HepG2 (cell line): ENCODE measurements around the gene NTM. TPM values are rescaled to one million over a fixed set of nuclear protein-coding genes. Genes with fewer than 3 reads are reported as not detected.

Source experiments
- ATAC-seq: fragments of 200-7000 bp; cut with Tn5 transposase; 3 replicates; pipeline ENCODE4 v1.9.1; 2020; ENCODE audit warnings: mild to moderate bottlenecking, moderate library complexity
- BruUV-seq: library from RNA; stranded (reverse); fragments of 400-500 nt; replicated peaks from 2 replicates; lab custom pipeline; 2021; lab: Mats Ljungman, UMichigan
- CTCF ChIA-PET: fragments of 300-600 bp; formaldehyde crosslinking; extraction: SDS; loops from one replicate; lab custom pipeline; 2021; ENCODE audit warnings: low total read pairs, inconsistent platforms, low intra/inter-chr PET ratio; lab: Yijun Ruan, JAX
- POLR2A ChIA-PET: fragments of 350-600 bp; sonication (Branson Sonifier 250); formaldehyde crosslinking; loops from one replicate; lab custom pipeline; 2020; ENCODE audit warnings: antibody characterized with exemption, inconsistent platforms; lab: Yijun Ruan, JAX
- DNase-seq: peaks from one replicate; pipeline ENCODE4 v3.0.0-alpha.2; 2015; ENCODE audit warnings: low spot score
- FAIRE-seq: peaks from 3 replicates; lab custom pipeline; 2011; peaks lifted over from hg19 to GRCh38; lab: Jason Lieb, UNC
- H2AFZ ChIP-seq: one replicate; pipeline ENCODE4 v1.6.1; 2011; ENCODE audit warnings: low read length, inconsistent platforms
- H3K27ac ChIP-seq: fragments of 300-600 bp; 3 replicates; pipeline ENCODE4 v1.8.0; 2011; ENCODE audit warnings: mixed run types, mild to moderate bottlenecking, mixed read lengths, low read length, inconsistent platforms; ENCODE audit not compliant: insufficient read depth; ENCODE audit errors: extremely low read length
- H3K27me3 ChIP-seq, 2 experiments: fragments of 200-600 bp in 1 of 2; 2 replicates in 1 of 2; 3 replicates in 1 of 2; pipeline versions ENCODE4 v1.6.0 to v1.8.0; 2011; ENCODE audit warnings: low read length in 2 of 2, mild to moderate bottlenecking in 2 of 2, moderate library complexity in 2 of 2, inconsistent platforms in 1 of 2; ENCODE audit not compliant: insufficient read depth in 2 of 2, control insufficient read depth in 1 of 2
- H3K36me3 ChIP-seq, 2 experiments: fragments of 200-600 bp in 1 of 2; replicated peaks in 1 of 2; 2 replicates in 1 of 2; 3 replicates in 1 of 2; pipeline versions ENCODE4 v1.5.1 to v1.8.0; 2011; ENCODE audit warnings: low read length in 2 of 2, inconsistent platforms in 1 of 2; ENCODE audit not compliant: insufficient read depth in 2 of 2, control insufficient read depth in 1 of 2
- H3K4me1 ChIP-seq: 2 replicates; pipeline ENCODE4 v1.5.1; 2012; ENCODE audit warnings: low read length, inconsistent platforms; ENCODE audit not compliant: insufficient read depth
- H3K4me2 ChIP-seq: 2 replicates; pipeline ENCODE4 v1.6.0; 2011; ENCODE audit warnings: low read depth, low read length, inconsistent platforms
- H3K4me3 ChIP-seq, 3 experiments: fragments of 200-600 bp in 1 of 3; sonication (generic), shearing (Covaris generic) in 1 of 3; replicated peaks in 1 of 3; 2 replicates each; pipeline ENCODE4 v1.5.1; 2011 to 2016; ENCODE audit warnings: low read length in 3 of 3, inconsistent platforms in 2 of 3, low read depth in 2 of 3, mild to moderate bottlenecking in 2 of 3, control low read depth in 1 of 3, mixed read lengths in 1 of 3; ENCODE audit not compliant: insufficient read depth in 1 of 3
- H3K79me2 ChIP-seq: one replicate; pipeline ENCODE4 v1.6.1; 2011; ENCODE audit warnings: low read length, inconsistent platforms; ENCODE audit not compliant: insufficient read depth
- H3K9ac ChIP-seq: 2 replicates; pipeline ENCODE4 v1.6.0; 2011; ENCODE audit warnings: mild to moderate bottlenecking, low read depth, low read length, inconsistent platforms; ENCODE audit not compliant: insufficient read depth
- H3K9me3 ChIP-seq: 2 replicates; pipeline ENCODE4 v1.5.1; 2012; ENCODE audit warnings: mild to moderate bottlenecking, low read length
- H4K20me1 ChIP-seq: 2 replicates; pipeline ENCODE4 v1.6.0; 2011; ENCODE audit warnings: inconsistent platforms, mild to moderate bottlenecking, low read length, moderate library complexity; ENCODE audit not compliant: insufficient read depth
- BRF2 ChIP-seq: sonication (generic); formaldehyde crosslinking; IDR thresholded peaks from 2 replicates; pipeline ENCODE4 v1.8.1; 2022; ENCODE audit warnings: mild to moderate bottlenecking, missing genetic modification reagents
- ELF4 ChIP-seq: sonication (generic); formaldehyde crosslinking; IDR thresholded peaks from 2 replicates; pipeline ENCODE4 v1.5.0; 2020; ENCODE audit warnings: missing genetic modification reagents, mild to moderate bottlenecking, moderate library complexity, borderline replicate concordance
- THAP11 ChIP-seq: IDR thresholded peaks from 2 replicates; pipeline ENCODE4 v1.6.1; 2016; ENCODE audit warnings: missing biosample characterization, missing genetic modification reagents
- ZBTB14 ChIP-seq: sonication (generic); formaldehyde crosslinking; IDR thresholded peaks from 2 replicates; pipeline ENCODE4 v1.4.0; 2020; ENCODE audit warnings: missing genetic modification reagents
- ZNF546 ChIP-seq: sonication (generic); formaldehyde crosslinking; conservative IDR thresholded peaks from 2 replicates; pipeline ENCODE4 v1.8.1; 2023; ENCODE audit warnings: mild to moderate bottlenecking, missing genetic modification reagents
- WGBS: methylation state at CpG from one replicate; pipeline ENCODE4 v1.1.6; 2017; ENCODE audit warnings: low lambda C conversion rate; 5-methylcytosine and 5-hydroxymethylcytosine counted together
- in situ Hi-C: cut with HindIII; loops from 2 replicates; pipeline ENCODE4 v1.10.0; 2017; ENCODE audit warnings: low pct_unique_long_range_greater_than_20kb; ENCODE audit not compliant: extremely low pct_ligation_motif_present
- intact Hi-C: fragments of 100-400 bp; cut with micrococcal nuclease; formaldehyde crosslinking; loops from one replicate; pipeline ENCODE4 v1.10.0; 2022; ENCODE audit not compliant: unreplicated experiment
- polyA plus RNA-seq, 8 experiments: library from polyadenylated mRNA; depleted of rRNA in 3 of 8; stranded (reverse) in 7 of 8; unstranded in 1 of 8; fragments of >200 nt; fragmentation: Illumina TruSeq in 4 of 8; extraction: Trizol in 4 of 8; gene quantifications; 2 replicates each; pipeline versions ENCODE4 v1.2.1 to v1.2.3, GENCODE V29; 2011 to 2016; ENCODE audit warnings: low read depth in 4 of 8, missing spikeins in 1 of 8, mixed read lengths in 1 of 8; ENCODE audit not compliant: insufficient read depth in 1 of 8
- total RNA-seq, 5 experiments: library from RNA; depleted of rRNA; stranded (reverse); fragments of >200 nt; fragmentation: Illumina TruSeq; extraction: Trizol; gene quantifications; 2 replicates each; pipeline ENCODE4 v1.2.3, GENCODE V29; 2016; ENCODE audit warnings: low read depth in 1 of 5

The NTM gene
- total and polyA plus RNA-seq, 2 of the 13 experiments (the other 11 are each of a cell fraction or from before 2014, with no cell fraction given): not detected

- POLR2A ChIA-PET: no interaction called here
- Histone ChIP-seq H3K4me2 (no peak overlapping the region), H3K9me3 (no peaks in the 10 kb centered on the region), H3K27ac (no peak overlapping the region), H3K36me3 (no peaks in the 10 kb centered on the region), H3K9ac (no peak overlapping the region), H2AFZ (no peak overlapping the region), H3K27me3 (no peaks in the 10 kb centered on the region), H3K79me2 (no peaks in the 10 kb centered on the region), H3K4me3 (no peak overlapping the region), H3K4me1 (no peaks in the 10 kb centered on the region), H4K20me1 (no peaks in the 10 kb centered on the region)
- CTCF ChIA-PET: no interaction called here
- no peak for DNase-seq
- ATAC-seq: no peak
- BruUV-seq: no TSS peak
- WGBS: 2% methylated on average over 5 of the region's 5 CpGs
- FAIRE-seq: no peak
- TF ChIP-seq ELF4 (CRISPR knock-in tag) (no peak), BRF2 (CRISPR knock-in tag) (no peak), THAP11 (CRISPR knock-in tag) (no peak), ZNF546 (no peak), ZBTB14 (CRISPR knock-in tag) (no peak)
- in situ Hi-C loops: no loop called here
- intact Hi-C loops: no loop called here
Observed at GRCh38 chr11:131446590-131447275, 76.3 kb downstream of the NTM start.
